GM20000 (cell line): ENCODE results near the gene GPI.
A peak's percentile ranks its signal among the peaks of the same experiment; 100 is the strongest.

ENCODE experiments used
- DNase-seq: peaks from one replicate; pipeline ENCODE4 v3.0.0; 2012; ENCODE audit warnings: low spot score
- CTCF ChIP-seq: IDR thresholded peaks from 2 replicates; pipeline ENCODE4 v1.5.1; 2012; ENCODE audit warnings: mild to moderate bottlenecking, control low read depth; ENCODE audit errors: extremely low read depth, missing control alignments

Gene GPI

GRCh38 chr19:34355201-34355600 is 9.8 kb upstream of the GPI start:
- no peak for TF ChIP-seq CTCF
- no peak for DNase-seq

- no peak for TF ChIP-seq CTCF
- no peak for DNase-seq
Observed at GRCh38 chr19:34356875-34357274, 8.1 kb upstream of the GPI start.

- TF ChIP-seq CTCF, result no peak
- DNase-seq, result no peak
Observed at GRCh38 chr19:34357431-34357830, 7.6 kb upstream of the GPI start.

- DNase-seq, result peak; percentile 98
- TF ChIP-seq CTCF, result peak; percentile 58
Observed at GRCh38 chr19:34359140-34359953, 5.6 kb upstream of the GPI start.

- DNase-seq, result no peak
- no peak for TF ChIP-seq CTCF
Observed at GRCh38 chr19:34359954-34360315, 5.1 kb upstream of the GPI start.

GRCh38 chr19:34360354-34360909 is 4.6 kb upstream of the GPI start:
- no peak for TF ChIP-seq CTCF
- DNase-seq, result no peak

- no peak for TF ChIP-seq CTCF
- DNase-seq, result no peak
Observed at GRCh38 chr19:34362679-34363069, 2.3 kb upstream of the GPI start.
